GM12872 (cell line): ENCODE data around the gene ARHGEF40.

ENCODE experiments used
- TF ChIP-seq, protein P1 (sequence below): IDR thresholded peaks from 3 replicates; pipeline ENCODE4 v1.5.1; 2011; ENCODE audit warnings: low read depth, mild to moderate bottlenecking, low read length, moderate library complexity; ENCODE audit not compliant: insufficient read depth

Gene ARHGEF40

GRCh38 chr14:21072781-21073339 lies 2.8 kb downstream of the ARHGEF40 start:
- TF ChIP-seq, protein P1, sequence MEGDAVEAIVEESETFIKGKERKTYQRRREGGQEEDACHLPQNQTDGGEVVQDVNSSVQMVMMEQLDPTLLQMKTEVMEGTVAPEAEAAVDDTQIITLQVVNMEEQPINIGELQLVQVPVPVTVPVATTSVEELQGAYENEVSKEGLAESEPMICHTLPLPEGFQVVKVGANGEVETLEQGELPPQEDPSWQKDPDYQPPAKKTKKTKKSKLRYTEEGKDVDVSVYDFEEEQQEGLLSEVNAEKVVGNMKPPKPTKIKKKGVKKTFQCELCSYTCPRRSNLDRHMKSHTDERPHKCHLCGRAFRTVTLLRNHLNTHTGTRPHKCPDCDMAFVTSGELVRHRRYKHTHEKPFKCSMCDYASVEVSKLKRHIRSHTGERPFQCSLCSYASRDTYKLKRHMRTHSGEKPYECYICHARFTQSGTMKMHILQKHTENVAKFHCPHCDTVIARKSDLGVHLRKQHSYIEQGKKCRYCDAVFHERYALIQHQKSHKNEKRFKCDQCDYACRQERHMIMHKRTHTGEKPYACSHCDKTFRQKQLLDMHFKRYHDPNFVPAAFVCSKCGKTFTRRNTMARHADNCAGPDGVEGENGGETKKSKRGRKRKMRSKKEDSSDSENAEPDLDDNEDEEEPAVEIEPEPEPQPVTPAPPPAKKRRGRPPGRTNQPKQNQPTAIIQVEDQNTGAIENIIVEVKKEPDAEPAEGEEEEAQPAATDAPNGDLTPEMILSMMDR = no peak

- TF ChIP-seq, protein P1 = no peak
Observed at GRCh38 chr14:21073921-21074320, 3.8 kb downstream of the ARHGEF40 start.

DNA sequence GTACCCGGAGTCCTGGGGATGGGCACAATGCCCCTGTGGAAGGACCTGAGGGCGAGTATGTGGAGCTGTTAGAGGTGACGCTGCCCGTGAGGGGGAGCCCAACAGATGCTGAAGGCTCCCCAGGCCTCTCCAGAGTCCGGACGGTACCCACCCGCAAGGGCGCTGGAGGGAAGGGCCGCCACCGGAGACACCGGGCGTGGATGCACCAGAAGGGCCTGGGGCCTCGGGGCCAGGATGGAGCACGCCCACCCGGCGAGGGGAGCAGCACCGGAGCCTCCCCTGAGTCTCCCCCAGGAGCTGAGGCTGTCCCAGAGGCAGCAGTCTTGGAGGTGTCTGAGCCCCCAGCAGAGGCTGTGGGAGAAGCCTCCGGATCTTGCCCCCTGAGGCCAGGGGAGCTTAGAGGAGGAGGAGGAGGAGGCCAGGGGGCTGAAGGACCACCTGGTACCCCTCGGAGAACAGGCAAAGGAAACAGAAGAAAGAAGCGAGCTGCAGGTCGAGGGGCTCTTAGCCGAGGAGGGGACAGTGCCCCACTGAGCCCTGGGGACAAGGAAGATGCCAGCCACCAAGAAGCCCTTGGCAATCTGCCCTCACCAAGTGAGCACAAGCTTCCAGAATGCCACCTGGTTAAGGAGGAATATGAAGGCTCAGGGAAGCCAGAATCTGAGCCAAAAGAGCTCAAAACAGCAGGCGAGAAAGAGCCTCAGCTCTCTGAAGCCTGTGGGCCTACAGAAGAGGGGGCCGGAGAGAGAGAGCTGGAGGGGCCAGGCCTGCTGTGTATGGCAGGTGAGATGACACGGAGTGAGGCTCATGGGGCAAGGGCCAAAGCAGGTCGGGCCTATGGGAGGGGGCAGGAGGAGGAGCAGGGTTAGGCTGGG lies 4.5 kb downstream of the ARHGEF40 start:
- TF ChIP-seq, protein P1 = no peak

DNA sequence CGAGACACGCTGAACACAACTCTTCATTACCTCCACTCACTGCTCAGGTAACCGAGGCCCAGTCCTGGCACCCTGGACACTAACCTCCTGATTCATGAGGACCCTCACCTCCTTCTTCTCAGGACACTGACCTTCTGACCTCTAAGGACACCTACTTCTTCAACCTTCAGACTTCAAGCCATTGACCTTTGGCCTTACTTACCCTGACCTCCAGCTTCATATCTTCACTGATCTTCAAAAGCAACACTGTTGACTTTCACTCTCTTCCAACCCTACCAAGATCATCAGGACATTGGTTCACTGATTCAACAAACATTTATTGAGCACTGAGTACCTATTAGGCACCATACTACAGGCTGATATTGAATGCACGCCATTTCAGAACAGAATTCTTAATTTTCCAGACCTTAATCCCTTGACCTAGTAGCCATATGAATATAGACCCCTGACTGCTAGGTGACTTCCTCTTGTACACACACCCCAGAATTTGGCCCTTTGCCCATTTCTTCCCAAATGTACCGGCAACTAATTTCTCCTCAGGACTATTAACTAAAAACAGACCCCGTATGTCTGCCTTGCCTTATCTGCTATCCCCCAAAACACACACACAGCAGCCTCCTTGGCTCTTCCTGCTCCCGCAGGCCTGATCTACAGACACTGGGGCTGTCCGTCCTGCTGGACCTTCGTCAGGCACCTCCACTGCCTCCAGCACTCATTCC lies 5.8 kb downstream of the ARHGEF40 start:
- TF ChIP-seq, protein P1 = no peak

DNA sequence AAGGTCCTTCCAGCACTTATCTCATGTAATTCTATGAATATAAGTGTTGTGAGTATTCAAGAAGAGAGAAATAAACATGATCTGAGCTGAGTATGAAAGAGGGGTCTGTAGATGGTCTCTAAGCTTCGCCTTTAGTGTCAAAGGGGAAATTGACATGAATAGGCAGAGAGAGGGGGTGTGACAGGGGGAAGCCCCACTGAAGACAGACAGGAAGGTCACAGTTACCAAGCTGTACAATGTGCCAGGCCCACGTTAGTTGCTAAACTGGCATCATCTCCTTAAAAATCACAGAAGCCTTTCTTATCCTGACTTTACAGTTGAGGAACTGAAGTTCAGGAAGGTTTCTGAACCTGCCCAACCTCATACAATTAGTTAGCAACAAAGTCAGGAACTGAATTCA lies 7.6 kb downstream of the ARHGEF40 start:
- TF ChIP-seq, protein P1 = no peak

- TF ChIP-seq, protein P1 = no peak
Observed at GRCh38 chr14:21078287-21078686, 8.2 kb downstream of the ARHGEF40 start.

- TF ChIP-seq, protein P1 = no peak
Observed at GRCh38 chr14:21078726-21079125, 8.6 kb downstream of the ARHGEF40 start.
